ENCODE results near the gene EMCN. TPM values are rescaled to one million over a fixed set of nuclear protein-coding genes. Genes with fewer than 3 reads are reported as not detected.

Gene EMCN
- total RNA-seq, 1 donor from 2014 or later, result 53.3 TPM

- intact Hi-C loops (cut with DNase I), result no loop called here
- DNase-seq (no peak), ATAC-seq (no peak)
- H3K9me3 ChIP-seq, result no peaks in the 10 kb centered on the region
- no peaks in the 10 kb centered on the region for H3K36me3 ChIP-seq
- TF ChIP-seq CTCF (IDR thresholded peaks at IDR 0.05), result no peak
- no peak overlapping the region for H3K27ac ChIP-seq
- no peak overlapping the region for H3K4me3 ChIP-seq
- no peaks in the 10 kb centered on the region for H3K4me1 ChIP-seq
- H3K27me3 ChIP-seq (ENCODE audit: low read depth), result no peaks in the 10 kb centered on the region
Observed at GRCh38 chr4:100367451-100367850, 150.4 kb downstream of the EMCN start.

GRCh38 chr4:100366213-100366612 is 151.6 kb downstream of the EMCN start:
- Histone ChIP-seq H3K27me3 (ENCODE audit: low read depth) (no peaks in the 10 kb centered on the region), H3K4me3 (no peak overlapping the region), H3K4me1 (no peaks in the 10 kb centered on the region), H3K27ac (no peak overlapping the region), H3K36me3 (no peaks in the 10 kb centered on the region), H3K9me3 (no peaks in the 10 kb centered on the region)
- no peak for ATAC-seq
- no peak for TF ChIP-seq CTCF (IDR thresholded peaks at IDR 0.05)
- DNase-seq, result no peak
- intact Hi-C loops (cut with DNase I), result no loop called here

- Histone ChIP-seq H3K4me1 (no peaks in the 10 kb centered on the region), H3K4me3 (no peak overlapping the region), H3K27me3 (ENCODE audit: low read depth) (no peaks in the 10 kb centered on the region), H3K9me3 (no peaks in the 10 kb centered on the region), H3K36me3 (no peaks in the 10 kb centered on the region), H3K27ac (no peak overlapping the region)
- no peak for TF ChIP-seq CTCF (IDR thresholded peaks at IDR 0.05)
- intact Hi-C loops (cut with DNase I), result no loop called here
- DNase-seq (no peak), ATAC-seq (no peak)
Observed at GRCh38 chr4:100362366-100362765, 155.5 kb downstream of the EMCN start.

GRCh38 chr4:100361336-100361735 is 156.5 kb downstream of the EMCN start:
- Histone ChIP-seq H3K4me3 (no peak overlapping the region), H3K36me3 (no peaks in the 10 kb centered on the region), H3K4me1 (no peaks in the 10 kb centered on the region), H3K27me3 (ENCODE audit: low read depth) (no peaks in the 10 kb centered on the region), H3K9me3 (no peaks in the 10 kb centered on the region), H3K27ac (no peak overlapping the region)
- TF ChIP-seq CTCF (IDR thresholded peaks at IDR 0.05), result no peak
- intact Hi-C loops (cut with DNase I), result no loop called here
- DNase-seq (no peak), ATAC-seq (no peak)

- H3K4me3 ChIP-seq, result no peak overlapping the region
- no peak overlapping the region for H3K27ac ChIP-seq
- DNase-seq, result no peak
- H3K36me3 ChIP-seq, result no peaks in the 10 kb centered on the region
- no peaks in the 10 kb centered on the region for H3K27me3 ChIP-seq (ENCODE audit: low read depth)
- no peaks in the 10 kb centered on the region for H3K9me3 ChIP-seq
- no peak for TF ChIP-seq CTCF (IDR thresholded peaks at IDR 0.05)
- intact Hi-C loops (cut with DNase I), result no loop called here
- ATAC-seq, result no peak
- H3K4me1 ChIP-seq, result no peaks in the 10 kb centered on the region
Observed at GRCh38 chr4:100360211-100360610, 157.6 kb downstream of the EMCN start.

- no peaks in the 10 kb centered on the region for H3K9me3 ChIP-seq
- H3K4me3 ChIP-seq, result no peak overlapping the region
- DNase-seq (no peak), ATAC-seq (no peak)
- H3K4me1 ChIP-seq, result no peaks in the 10 kb centered on the region
- no peak overlapping the region for H3K27ac ChIP-seq
- intact Hi-C loops (cut with DNase I), result no loop called here
- H3K27me3 ChIP-seq (ENCODE audit: low read depth), result no peaks in the 10 kb centered on the region
- H3K36me3 ChIP-seq, result no peaks in the 10 kb centered on the region
- TF ChIP-seq CTCF (IDR thresholded peaks at IDR 0.05), result no peak
Observed at GRCh38 chr4:100359441-100359840, 158.4 kb downstream of the EMCN start.
